GM19438 (cell line): Measurements from ENCODE around the gene STK11IP.
A peak's percentile ranks its signal among the peaks of the same experiment; 100 is the strongest.

Experiments
- ATAC-seq: cut with Tn5 transposase; IDR thresholded peaks from one replicate; pipeline ENCODE4 v1.9.1; 2021; ENCODE audit warnings: low read depth; ENCODE audit not compliant: unreplicated experiment

STK11IP gene

DNA sequence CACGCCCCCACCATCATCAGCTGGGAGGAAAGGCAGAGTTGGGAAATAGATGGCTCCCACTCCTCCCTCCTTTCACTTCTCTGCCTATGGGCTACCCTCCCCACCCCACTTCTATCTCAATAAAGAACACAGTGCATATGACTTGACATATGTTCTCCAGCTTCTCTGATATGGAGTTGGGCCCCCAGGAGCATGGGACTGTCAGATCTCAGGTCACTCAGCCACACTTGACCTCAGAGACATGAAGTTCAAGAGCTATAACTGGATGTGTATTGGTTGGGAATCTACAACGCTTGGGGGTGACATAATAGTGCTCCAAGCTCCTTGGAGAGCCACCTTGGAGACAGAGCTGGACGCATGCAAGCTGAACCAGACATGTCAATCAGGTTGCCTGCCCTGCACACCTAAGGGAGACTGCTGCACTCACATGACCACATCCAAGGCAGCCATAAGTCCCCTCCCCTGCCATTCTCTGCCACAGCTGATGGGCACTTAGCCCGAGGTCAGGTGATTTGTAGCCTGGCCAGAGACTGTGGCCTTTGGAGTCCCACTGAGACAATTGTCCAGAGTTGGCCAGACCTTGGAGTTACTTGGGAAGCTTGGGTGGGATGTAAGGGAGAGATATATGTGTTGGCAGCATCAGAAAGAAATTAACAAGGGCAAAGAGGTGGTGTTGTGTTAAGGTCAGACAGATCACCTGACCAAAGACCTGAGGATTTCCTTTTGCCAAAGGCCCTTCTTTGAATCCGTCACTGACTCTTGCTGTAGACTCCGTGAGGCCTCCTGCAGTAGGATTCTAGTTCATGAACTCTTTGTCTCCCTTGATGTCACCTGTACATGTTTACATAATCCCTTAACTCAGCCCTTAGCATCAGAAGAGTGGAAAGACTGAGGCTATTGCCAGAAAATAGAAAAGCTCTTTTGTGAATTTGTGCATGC is 21.8 kb upstream of the STK11IP start:
- ATAC-seq = no peak

DNA sequence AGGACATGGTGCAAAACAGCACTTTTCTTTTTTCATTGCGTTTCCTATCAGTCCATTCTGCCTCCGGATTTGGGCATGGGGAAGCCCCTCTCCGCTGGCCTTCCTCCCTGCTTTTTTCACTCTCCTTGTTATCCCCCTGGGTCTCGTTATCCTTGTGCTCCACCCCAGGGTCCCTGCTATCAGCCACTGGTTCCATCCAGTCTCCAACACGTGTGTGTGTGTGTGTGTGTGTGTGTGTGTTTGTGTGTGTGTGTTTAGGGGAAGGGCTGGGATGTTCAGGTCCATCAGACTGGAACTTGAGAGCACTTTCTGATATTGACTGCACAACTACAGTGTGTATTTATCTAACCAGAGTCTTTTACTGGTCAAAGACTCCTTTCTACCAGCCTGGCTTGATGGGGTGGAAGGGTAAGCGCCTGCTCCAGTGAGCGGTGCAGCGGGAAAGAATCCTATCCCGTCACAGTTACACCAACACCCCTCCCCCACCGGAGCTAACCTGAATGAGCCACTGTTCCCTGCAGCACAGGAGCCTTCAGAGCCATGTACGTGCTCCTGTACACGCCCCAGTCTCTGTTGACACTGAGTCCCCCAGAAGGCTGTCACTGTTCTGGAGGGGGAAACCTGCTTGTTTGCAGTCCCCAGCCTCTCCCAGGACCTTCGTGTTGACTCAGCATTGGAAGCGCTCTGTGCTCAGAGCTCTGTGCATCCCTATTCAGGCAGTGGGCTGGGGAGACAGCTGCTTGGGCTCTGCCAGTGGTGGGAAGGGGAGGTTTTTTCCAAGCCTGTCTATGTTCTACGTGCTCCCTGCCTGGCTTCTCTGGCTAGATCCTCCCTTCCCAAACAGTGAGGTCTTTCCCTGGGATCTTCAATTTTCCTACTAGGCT is 20.9 kb upstream of the STK11IP start:
- no peak for ATAC-seq

DNA sequence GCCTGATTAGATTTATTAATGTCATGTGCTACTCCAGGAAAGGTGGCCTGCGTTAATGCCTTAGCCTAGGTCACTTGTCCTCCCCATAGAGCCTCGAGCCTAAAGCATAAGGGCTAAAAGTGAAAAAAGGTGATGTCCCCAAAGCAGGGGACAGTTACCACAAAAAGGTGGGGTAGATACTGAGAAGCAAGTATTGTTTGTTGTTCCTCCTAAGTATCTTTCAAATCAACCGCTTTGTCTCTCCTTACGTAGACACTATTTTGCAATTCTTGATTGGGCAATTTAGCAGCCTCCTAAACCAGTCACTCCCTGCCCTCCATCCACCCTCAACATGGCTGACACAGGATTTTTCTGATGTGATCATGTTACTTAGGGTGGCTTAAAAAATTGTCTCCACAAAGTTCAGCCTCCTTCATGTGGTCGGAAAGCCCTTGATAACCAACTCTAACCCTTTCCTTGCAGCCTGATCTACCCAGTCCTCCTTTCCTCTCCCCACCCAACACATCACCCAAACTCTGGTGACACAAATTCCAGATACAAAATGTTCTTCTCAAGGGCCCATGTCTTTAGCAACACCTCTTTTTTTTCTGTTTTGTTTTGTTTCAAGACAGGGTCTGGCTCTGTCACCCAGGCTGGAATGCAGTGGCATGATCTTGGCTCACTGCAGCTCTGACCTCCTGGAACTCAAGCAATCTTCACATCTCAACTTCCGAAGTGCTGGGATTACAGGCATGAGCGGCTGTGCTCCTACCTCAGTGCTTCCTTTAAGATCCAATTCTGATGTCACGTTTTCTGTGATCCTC is 18.6 kb upstream of the STK11IP start:
- no peak for ATAC-seq

DNA sequence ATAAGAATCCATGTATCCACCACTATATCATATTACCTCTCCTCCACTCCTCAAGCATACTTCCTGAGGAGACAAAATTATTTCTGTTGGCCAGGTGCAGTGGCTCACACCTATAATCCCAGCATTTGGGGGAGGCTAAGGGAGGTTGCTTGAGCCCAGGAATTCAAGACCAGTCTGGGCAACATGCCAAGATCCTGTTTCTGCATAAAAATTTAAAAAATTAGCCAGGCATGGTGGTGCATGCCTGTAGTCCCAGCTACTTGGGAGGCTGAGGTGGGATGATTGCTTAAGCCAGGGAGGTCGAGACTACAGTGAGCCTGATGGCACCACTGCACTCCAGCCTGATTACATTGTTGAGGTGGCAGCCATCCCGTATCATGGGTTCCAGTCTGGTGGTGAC is 16.3 kb upstream of the STK11IP start:
- ATAC-seq = no peak

DNA sequence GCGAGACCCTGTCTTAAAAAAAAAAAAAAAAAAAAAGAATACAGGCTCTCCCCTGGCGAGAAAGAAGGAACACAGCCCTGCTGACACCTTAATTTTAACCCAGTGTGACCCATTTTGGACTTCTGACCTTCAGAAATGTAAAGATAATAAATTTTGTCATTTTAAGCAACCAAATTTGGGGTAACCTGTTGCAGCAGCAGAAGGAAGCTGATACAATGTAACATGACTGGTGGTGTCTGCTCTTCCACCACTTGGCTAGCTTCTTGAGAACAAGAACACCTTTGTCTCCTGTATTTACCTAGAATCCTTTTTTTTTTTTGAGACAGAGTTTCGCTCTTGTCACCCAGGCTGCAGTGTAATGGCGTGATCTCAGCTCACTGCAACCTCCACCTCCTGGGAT is 6.6 kb upstream of the STK11IP start:
- no peak for ATAC-seq

DNA sequence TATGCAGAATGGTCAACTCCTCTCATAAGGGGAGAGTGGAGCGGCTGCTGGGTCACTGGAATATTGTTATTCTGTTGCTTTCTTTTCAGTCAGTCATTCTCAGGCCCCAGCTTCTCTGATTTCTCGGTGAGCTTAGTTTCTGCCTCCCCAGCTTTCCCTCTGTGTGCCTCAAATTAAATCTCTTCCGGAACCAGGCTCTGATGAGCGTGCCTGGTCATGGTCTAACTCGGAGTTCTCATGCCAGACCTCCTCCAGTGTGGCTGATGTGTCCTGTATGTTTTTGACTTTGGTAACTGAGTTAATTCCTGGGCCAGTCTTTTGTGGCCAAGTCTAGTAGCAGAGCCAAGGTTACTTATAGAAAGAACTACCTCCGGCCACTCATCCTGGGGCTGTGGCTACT is 4.9 kb upstream of the STK11IP start:
- ATAC-seq = no peak

DNA sequence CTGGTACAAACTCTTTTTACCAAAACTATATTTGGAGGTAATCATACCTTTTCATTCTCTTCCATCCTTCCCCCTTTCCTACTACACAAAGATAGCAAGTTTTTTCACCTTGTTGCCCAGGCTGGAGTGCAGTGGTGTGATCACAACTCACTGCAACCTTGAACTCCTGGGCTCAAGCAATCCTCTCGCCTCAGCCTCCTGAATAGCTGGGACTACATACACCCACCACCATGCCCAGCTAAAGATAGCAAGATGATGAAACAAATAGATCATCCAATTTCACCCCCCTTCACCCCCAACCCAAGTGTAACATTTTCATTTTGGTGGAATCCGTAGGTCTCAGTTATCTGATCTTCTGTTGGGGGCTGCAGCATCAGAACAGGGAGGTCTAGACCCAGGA is 4.5 kb upstream of the STK11IP start:
- no peak for ATAC-seq

DNA sequence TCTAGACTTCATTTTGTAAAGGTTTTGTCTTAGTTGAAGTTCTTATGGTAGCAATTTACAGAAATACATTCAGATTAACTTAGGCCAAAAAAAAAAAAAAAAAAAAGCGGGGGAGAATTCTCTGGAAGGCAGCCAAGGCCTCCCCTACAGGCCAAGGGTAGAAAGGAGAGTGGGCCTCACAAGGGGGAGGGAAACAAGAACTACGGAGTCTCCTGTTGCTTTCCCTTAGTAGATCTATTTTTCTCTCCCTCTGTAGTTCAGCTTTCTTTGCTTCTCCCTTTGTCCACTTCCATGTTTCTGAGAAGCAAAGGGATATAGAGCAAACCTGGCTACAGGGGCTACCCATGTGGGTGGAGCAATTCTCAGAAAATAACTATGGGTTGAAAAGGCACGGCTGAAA is 2.4 kb upstream of the STK11IP start:
- ATAC-seq = no peak

DNA sequence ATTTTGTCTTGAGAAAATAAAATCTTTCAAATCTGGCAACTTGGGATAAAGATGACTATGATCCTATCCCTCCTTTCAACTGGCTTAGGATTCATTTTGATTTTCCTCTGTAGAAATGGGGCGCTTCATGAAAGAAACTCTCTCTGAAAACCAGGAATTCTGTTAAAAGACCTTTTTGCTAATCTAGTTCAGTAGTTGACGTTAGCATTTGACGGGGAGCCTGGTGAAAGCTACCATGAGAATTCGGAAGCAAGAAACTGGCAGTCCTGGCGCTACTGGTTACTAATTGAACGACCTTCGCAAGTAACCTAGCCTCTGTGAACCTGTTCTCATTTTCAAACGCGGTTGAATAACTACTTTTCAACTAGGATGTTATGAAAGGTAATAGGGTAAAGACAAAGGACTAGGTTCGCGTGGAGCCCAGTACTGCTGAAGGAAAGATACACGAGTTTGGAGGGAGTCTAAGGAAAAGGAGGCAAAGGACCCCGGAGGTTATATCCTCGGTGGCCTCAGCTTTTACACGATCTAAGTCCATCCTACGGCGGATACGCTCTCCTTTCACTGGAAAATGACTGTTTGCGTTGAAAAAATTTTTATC is 604 bp upstream of the STK11IP start:
- ATAC-seq = peak; percentile 8

DNA sequence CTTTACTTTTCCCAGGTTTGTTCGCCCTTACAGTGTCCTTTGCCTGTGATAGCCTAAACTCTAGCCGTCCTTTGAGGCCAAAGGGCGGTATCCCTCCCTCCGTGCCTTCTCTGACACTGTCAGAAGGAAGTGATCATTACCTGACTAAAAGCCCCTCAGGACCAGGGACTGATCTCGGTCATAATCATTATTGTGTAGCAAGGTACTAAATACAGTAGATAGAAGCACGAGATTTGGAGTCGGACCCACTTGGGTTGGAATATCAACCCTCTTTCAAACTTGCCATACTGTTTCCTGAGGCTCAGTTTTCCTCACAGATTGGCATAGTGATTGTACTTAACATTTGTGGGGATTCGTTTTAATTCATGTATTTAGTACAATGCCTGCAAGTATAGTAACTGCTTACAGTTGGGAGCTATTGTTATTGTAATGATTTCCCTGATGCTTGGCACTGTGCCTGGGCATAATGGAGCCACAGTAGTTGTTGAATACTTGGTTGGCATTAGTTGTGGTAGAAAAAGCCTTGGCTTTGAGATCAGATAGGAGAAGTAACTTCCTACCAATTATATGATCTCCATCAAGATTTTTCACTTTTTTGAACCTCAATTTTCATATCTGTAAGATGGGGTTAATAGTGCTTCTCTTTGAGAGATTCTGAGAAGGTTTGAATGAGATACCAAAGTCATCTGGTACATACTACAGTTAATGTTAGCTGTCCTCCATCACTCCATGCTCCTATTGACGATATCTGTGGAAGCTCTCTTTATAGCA is 836 bp downstream of the STK11IP start:
- no peak for ATAC-seq

DNA sequence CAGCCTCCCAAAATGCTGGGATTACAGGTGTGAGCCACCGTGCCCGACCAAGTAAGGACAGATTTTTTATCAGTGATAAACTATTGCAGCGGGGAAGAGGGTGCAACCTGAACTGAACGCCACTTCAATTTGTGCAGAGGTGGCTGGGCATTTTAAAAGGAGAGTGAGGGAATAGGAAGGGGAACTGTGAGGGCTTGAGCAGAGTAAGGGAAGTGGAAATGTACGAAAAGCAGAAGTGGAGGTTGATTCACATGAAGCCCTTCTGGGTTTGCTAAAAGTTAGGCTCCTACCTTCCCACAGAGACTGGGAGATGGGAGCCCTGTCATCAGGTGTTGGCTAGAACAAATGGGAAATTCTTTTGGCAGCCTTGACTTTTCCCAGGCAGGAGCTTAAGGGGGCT is 6.1 kb downstream of the STK11IP start:
- ATAC-seq = no peak

DNA sequence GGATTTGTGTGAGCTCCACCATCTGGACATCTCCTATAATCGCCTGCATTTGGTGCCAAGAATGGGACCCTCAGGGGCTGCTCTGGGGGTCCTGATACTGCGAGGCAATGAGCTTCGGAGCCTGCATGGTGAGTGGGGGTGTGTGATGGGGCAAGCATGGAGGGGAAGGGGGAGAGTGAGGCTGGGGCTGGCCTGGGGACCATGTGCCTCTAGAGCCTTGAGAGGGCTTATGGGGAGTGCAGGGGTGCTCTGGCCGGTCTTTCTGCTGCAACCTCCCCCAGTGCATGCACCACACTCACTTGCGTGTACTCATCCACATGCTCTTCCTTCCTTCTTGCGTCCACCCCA is 7.9 kb downstream of the STK11IP start:
- no peak for ATAC-seq

DNA sequence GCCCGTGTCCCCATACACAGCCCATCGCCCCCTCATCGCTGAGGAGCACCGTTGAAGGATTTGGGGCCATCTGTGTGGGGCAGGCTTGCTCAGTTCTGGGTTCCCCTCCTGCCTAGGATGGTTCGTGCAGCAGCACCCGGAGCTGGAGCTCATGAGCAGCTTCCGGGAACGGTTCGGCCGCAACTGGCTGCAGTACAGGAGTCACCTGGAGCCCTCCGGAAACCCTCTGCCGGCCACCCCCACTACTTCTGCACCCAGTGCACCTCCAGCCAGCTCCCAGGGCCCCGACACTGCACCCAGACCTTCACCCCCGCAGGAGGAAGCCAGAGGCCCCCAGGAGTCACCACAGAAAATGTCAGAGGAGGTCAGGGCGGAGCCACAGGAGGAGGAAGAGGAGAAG is 10.3 kb downstream of the STK11IP start:
- no peak for ATAC-seq

DNA sequence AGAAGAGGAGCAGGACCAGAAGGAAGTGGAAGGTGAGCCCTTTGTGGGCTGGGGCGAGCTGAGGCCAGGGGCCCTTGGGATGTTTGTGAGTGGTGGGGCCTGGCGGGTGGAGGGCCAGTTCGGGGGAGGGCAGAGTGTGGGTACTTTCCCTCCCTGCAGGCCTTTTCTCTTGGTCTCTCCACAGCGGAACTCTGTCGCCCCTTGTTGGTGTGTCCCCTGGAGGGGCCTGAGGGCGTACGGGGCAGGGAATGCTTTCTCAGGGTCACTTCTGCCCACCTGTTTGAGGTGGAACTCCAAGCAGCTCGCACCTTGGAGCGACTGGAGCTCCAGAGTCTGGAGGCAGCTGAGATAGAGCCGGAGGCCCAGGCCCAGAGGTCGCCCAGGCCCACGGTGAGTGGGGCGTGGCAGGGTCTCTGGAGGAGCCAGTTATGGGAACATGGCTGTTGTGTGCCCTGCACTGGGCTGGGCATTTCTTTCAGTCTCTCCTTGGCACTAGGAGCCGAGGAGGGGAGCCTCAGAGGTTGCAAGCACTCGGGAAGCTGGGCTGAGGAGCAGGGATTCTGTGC is 10.8 kb downstream of the STK11IP start:
- no peak for ATAC-seq

DNA sequence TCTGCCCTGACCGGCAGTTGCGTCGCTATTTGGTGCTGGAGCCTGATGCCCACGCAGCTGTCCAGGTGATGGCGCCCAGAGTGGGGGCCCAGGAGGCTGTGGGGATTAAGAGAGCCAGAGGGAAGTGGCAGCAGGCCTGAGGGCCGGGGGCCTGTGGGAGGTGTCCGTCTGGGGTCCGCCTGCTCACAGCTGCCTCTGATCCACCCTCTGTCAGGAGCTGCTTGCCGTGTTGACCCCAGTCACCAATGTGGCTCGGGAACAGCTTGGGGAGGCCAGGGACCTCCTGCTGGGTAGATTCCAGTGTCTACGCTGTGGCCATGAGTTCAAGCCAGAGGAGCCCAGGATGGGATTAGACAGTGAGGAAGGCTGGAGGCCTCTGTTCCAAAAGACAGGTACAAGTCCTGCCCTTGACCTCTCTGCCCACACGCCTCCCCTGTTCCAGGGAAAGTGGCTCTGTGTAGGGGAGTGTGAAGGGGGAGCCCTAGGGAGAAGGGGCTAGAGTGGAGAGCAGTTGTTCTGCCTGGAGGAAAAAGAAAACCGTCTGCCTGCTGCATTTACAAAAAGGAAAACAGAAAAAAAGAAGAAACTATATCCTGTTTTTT is 11.6 kb downstream of the STK11IP start:
- no peak for ATAC-seq

DNA sequence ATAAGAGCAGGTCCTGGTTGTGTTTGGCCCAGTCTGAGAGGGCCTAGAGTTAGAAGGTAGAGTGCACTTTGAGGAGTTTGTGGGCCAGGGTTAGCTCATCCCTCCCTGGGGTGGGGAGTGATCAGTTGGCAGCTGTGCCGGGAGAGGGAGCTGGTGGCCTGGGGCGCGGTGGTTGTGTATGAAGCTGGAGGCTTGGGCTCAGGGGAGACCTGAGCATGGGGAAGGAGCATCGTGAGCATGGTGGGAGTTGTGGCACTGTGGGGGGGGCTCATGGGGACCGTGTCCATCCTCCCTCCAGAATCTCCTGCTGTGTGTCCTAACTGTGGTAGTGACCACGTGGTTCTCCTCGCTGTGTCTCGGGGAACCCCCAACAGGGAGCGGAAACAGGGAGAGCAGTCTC is 13.6 kb downstream of the STK11IP start:
- ATAC-seq = no peak

DNA sequence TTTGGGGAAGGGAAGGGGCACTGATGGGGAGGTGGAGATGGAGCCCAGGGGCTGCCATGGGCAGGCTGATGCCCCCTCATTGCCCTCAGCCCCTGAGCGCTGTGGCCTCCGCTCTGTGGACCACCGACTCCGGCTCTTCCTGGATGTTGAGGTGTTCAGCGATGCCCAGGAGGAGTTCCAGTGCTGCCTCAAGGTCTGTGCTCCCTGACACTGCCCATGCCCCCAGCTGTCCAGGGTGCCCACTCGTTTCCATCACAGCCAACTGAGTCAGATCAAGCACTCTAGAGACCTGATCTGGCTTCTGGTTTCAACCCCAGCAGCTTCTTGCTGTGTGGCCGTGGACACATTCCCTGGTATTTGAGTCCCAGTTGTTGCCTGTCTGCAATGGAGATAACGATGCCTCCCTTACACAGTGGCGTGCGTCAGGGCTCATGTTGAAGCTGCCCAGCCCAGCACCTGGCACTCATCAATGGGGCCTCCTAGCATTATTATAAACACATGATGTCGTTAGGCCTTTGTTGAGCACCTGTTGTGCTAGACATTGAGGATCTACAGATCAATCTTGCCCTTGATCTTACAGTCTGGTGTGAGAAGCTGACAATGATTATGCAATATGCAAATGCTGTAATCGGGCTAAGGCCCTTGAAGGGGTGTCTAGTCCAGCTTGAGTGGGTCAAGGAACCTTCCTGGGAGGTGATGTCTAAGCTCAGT is 14.4 kb downstream of the STK11IP start:
- no peak for ATAC-seq

DNA sequence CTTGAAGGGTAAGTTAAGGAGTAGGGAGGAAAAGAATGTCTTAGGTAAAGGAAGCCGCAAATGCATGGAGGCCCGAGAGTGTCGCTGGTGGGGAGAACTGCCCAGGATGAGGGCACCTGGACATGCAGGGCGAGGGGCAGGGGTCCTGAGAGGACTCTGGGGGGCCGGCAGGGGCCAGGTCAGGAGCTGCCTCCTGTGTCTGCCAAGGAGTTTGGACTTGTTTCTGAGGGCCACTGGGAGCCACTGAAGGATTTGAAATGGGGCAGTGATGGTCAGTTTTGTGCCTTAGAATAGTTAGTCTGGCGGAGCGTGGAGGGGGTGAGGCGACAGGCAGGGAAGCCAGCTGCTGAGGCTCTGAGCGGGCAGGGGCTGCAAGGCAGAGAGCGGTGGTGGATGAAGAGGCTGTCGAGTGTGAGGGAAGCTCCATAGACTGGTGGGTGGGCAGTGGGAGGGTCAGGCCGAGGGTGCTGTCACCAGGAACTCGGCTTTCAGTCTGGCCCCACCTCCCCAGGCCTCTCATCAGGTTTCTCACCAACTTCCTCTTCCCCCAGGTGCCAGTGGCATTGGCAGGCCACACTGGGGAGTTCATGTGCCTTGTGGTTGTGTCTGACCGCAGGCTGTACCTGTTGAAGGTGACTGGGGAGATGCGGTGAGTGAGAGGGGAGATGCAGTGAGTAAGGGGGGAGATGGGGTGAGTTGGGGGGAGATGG is 15.1 kb downstream of the STK11IP start:
- ATAC-seq = peak; percentile 63
